Keratinocyte (primary cell): ENCODE measurements around the gene CPNE4. TPM values are rescaled to one million over a fixed set of nuclear protein-coding genes. Genes with fewer than 3 reads are reported as not detected.

ENCODE experiments used
- DNase-seq: peaks from one replicate; pipeline ENCODE4 v3.0.0-alpha.2; 2011; ENCODE audit warnings: low read depth, missing footprints, low spot score
- FAIRE-seq: peaks from 2 replicates; lab custom pipeline; 2011; peaks lifted over from hg19 to GRCh38; lab: Jason Lieb, UNC
- H2AFZ ChIP-seq: 2 replicates; pipeline ENCODE4 v1.6.0; 2012; ENCODE audit warnings: low read length, control low read depth, inconsistent platforms; ENCODE audit not compliant: control insufficient read depth
- H3K27ac ChIP-seq: 2 replicates; pipeline ENCODE4 v1.5.1; 2011; ENCODE audit warnings: low read length; ENCODE audit not compliant: control insufficient read depth, insufficient read depth
- H3K27me3 ChIP-seq: 3 replicates; pipeline ENCODE4 v1.6.0; 2011; ENCODE audit warnings: low read length; ENCODE audit not compliant: control insufficient read depth, insufficient read depth; ENCODE audit errors: extremely low read depth
- H3K36me3 ChIP-seq, 2 experiments: 2 replicates in 1 of 2; 3 replicates in 1 of 2; pipeline ENCODE4 v1.5.1; 2011; ENCODE audit warnings: low read length in 2 of 2, mild to moderate bottlenecking in 1 of 2; ENCODE audit not compliant: control insufficient read depth in 2 of 2, insufficient read depth in 2 of 2; ENCODE audit errors: extremely low read depth in 1 of 2
- H3K4me1 ChIP-seq: 3 replicates; pipeline ENCODE4 v1.5.1; 2011; ENCODE audit warnings: low read length; ENCODE audit not compliant: control insufficient read depth, insufficient read depth; ENCODE audit errors: extremely low read depth
- H3K4me2 ChIP-seq: 3 replicates; pipeline ENCODE4 v1.6.0; 2011; ENCODE audit warnings: low read depth, low read length; ENCODE audit not compliant: control insufficient read depth, insufficient read depth; ENCODE audit errors: extremely low read depth
- H3K4me3 ChIP-seq, 3 experiments: fragments of 200-600 bp in 1 of 3; sonication (generic) in 1 of 3; 2 replicates in 2 of 3; 3 replicates in 1 of 3; pipeline ENCODE4 v1.5.1; 2011 to 2016; ENCODE audit warnings: low read length in 3 of 3, mild to moderate bottlenecking in 3 of 3, control low read depth in 2 of 3, inconsistent platforms in 1 of 3, low read depth in 1 of 3, mixed read lengths in 1 of 3, mixed run types in 1 of 3, moderate library complexity in 1 of 3; ENCODE audit not compliant: control insufficient read depth in 2 of 3, insufficient read depth in 2 of 3; ENCODE audit errors: extremely low read depth in 1 of 3
- H3K79me2 ChIP-seq: 2 replicates; pipeline ENCODE4 v1.6.0; 2012; ENCODE audit warnings: low read length; ENCODE audit not compliant: control insufficient read depth, insufficient read depth
- H3K9ac ChIP-seq: 3 replicates; pipeline ENCODE4 v1.6.0; 2011; ENCODE audit warnings: low read length; ENCODE audit not compliant: control insufficient read depth, insufficient read depth; ENCODE audit errors: extremely low read depth
- H3K9me1 ChIP-seq: 3 replicates; pipeline ENCODE4 v1.6.0; 2011; ENCODE audit warnings: low read length; ENCODE audit not compliant: control insufficient read depth, insufficient read depth; ENCODE audit errors: extremely low read depth
- H3K9me3 ChIP-seq: 2 replicates; pipeline ENCODE4 v1.5.1; 2012; ENCODE audit warnings: low read depth, low read length; ENCODE audit not compliant: control insufficient read depth
- H4K20me1 ChIP-seq: 3 replicates; pipeline ENCODE4 v1.6.0; 2011; ENCODE audit warnings: low read length; ENCODE audit not compliant: control insufficient read depth, insufficient read depth; ENCODE audit errors: extremely low read depth
- CTCF ChIP-seq, 3 experiments: IDR thresholded peaks in 1 of 3; conservative IDR thresholded peaks in 1 of 3; optimal IDR thresholded peaks in 1 of 3; 2 replicates in 2 of 3; 3 replicates in 1 of 3; pipeline versions ENCODE3 to v1.5.1; 2011; ENCODE audit warnings: low read length in 3 of 3, mild to moderate bottlenecking in 3 of 3, moderate library complexity in 2 of 3, control low read depth in 1 of 3, inconsistent platforms in 1 of 3; ENCODE audit not compliant: insufficient read depth in 2 of 3; ENCODE audit errors: extremely low read depth in 1 of 3
- EZH2 ChIP-seq: IDR thresholded peaks from one replicate; pipeline ENCODE4 v1.6.1; 2012; ENCODE audit warnings: inconsistent platforms, mild to moderate bottlenecking, low read length, moderate library complexity
- dilution Hi-C: fragments of 300-500 bp; cut with MboI; formaldehyde crosslinking; loops from one replicate; pipeline ENCODE4 v1.7.0; 2020; ENCODE audit warnings: low sequenced_read_pairs; ENCODE audit not compliant: extremely low pct_ligation_motif_present
- polyA plus RNA-seq, 5 experiments: library from polyadenylated mRNA; depleted of rRNA in 3 of 5; stranded (reverse) in 3 of 5; stranded (forward) in 1 of 5; unstranded in 1 of 5; fragments of >200 nt; gene quantifications; 1 replicate in 1 of 5; 2 replicates in 3 of 5; 3 replicates in 1 of 5; pipeline versions ENCODE4 v1.2.1 to v1.2.3, GENCODE V29; 2011 to 2012; ENCODE audit warnings: missing spikeins in 2 of 5, low read depth in 1 of 5, low replicate concordance in 1 of 5

CPNE4 gene
- polyA plus RNA-seq, 1 donor (not counting 4 experiments of a cell fraction or from before 2014, with no cell fraction given): 0.08 TPM

- TF ChIP-seq EZH2 (no peak), CTCF (optimal IDR thresholded peaks at IDR 0.05 in 1 of 3, IDR thresholded peaks at IDR 0.05 in 1 of 3, conservative IDR thresholded peaks at IDR 0.05 in 1 of 3; ENCODE audit: extremely low read depth in 1 of 3, insufficient read depth in 2 of 3, low read length in 3 of 3) (no peak)
- no peaks in the 10 kb centered on the region for H3K36me3 ChIP-seq
- no peaks in the 10 kb centered on the region for H3K9me1 ChIP-seq
- peaks cover 6% of the 10 kb centered on the region for H3K4me1 ChIP-seq
- H4K20me1 ChIP-seq: no peaks in the 10 kb centered on the region
- no peak overlapping the region for H3K4me2 ChIP-seq
- H3K4me3 ChIP-seq: no peak overlapping the region
- no peak overlapping the region for H3K9ac ChIP-seq
- no peak overlapping the region for H3K27ac ChIP-seq
- H3K27me3 ChIP-seq: peaks cover 24% of the 10 kb centered on the region
- FAIRE-seq (no peak), DNase-seq (no peak)
- no peaks in the 10 kb centered on the region for H3K9me3 ChIP-seq
- dilution Hi-C loops: no loop called here
- no peak overlapping the region for H2AFZ ChIP-seq
- H3K79me2 ChIP-seq: no peaks in the 10 kb centered on the region
Measured at GRCh38 chr3:132037581-132037980, 2.8 kb upstream of the CPNE4 start.

GRCh38 chr3:132037056-132037455 lies 2.2 kb upstream of the CPNE4 start:
- H3K27ac ChIP-seq: no peak overlapping the region

More at GRCh38 chr3:132037056-132037455, 2.2 kb upstream of the CPNE4 start:
- Histone ChIP-seq H4K20me1 (no peaks in the 10 kb centered on the region), H3K4me2 (no peak overlapping the region), H3K36me3 (no peaks in the 10 kb centered on the region), H3K9me3 (no peaks in the 10 kb centered on the region), H3K4me1 (peaks cover 6% of the 10 kb centered on the region), H3K4me3 (no peak overlapping the region), H3K9ac (no peak overlapping the region), H3K9me1 (no peaks in the 10 kb centered on the region), H3K27me3 (peaks cover 25% of the 10 kb centered on the region), H3K79me2 (no peaks in the 10 kb centered on the region), H2AFZ (no peak overlapping the region)
- DNase-seq (no peak), FAIRE-seq (no peak)
- no peak for TF ChIP-seq CTCF (optimal IDR thresholded peaks at IDR 0.05 in 1 of 3, IDR thresholded peaks at IDR 0.05 in 1 of 3, conservative IDR thresholded peaks at IDR 0.05 in 1 of 3; ENCODE audit: extremely low read depth in 1 of 3, insufficient read depth in 2 of 3, low read length in 3 of 3)
- no peak for TF ChIP-seq EZH2
- dilution Hi-C loops: no loop called here
